Activated CD8-positive, alpha-beta T cell treated with anti-CD3 and anti-CD28 coated beads for 36 hours (primary cell): ENCODE data around the gene PSEN1. TPM values are rescaled to one million over a fixed set of nuclear protein-coding genes. Genes with fewer than 3 reads are reported as not detected.

Experiments used
- ATAC-seq: fragments of 200-7000 bp; cut with Tn5 transposase; one replicate; pipeline ENCODE4 v1.10.0; 2021; ENCODE audit warnings: mild to moderate bottlenecking, moderate library complexity
- CTCF ChIA-PET: fragments of 350-600 bp; sonication (Branson Sonifier 250); formaldehyde crosslinking; loops from one replicate; lab custom pipeline; 2021; ENCODE audit warnings: antibody characterized with exemption; lab: Charles Lee
- POLR2A ChIA-PET: fragments of 350-600 bp; sonication (Branson Sonifier 250); formaldehyde crosslinking; loops from one replicate; lab custom pipeline; 2021; ENCODE audit warnings: antibody characterized with exemption; lab: Charles Lee
- DNase-seq: peaks from one replicate; pipeline ENCODE4 v3.0.0-alpha.2; 2020
- H3K27ac Mint-ChIP-seq: one replicate; pipeline ENCODE4 v1.8.0; 2021; ENCODE audit warnings: mild to moderate bottlenecking, mixed read lengths
- H3K27me3 Mint-ChIP-seq: one replicate; pipeline ENCODE4 v1.8.0; 2021; ENCODE audit warnings: mixed read lengths
- H3K36me3 Mint-ChIP-seq: one replicate; pipeline ENCODE4 v1.8.0; 2021; ENCODE audit warnings: low read depth, mixed read lengths
- H3K4me1 Mint-ChIP-seq: one replicate; pipeline ENCODE4 v1.8.0; 2021; ENCODE audit warnings: low read depth, mixed read lengths
- H3K4me3 Mint-ChIP-seq: one replicate; pipeline ENCODE4 v1.8.0; 2021; ENCODE audit warnings: mild to moderate bottlenecking, moderate library complexity, mixed read lengths
- H3K9me3 Mint-ChIP-seq: one replicate; pipeline ENCODE4 v1.8.0; 2021; ENCODE audit warnings: mixed read lengths
- intact Hi-C: fragments of 100-400 bp; cut with micrococcal nuclease; formaldehyde crosslinking; loops from one replicate; pipeline ENCODE4 v1.10.0; 2022
- total RNA-seq, 2 experiments: library from RNA; stranded (reverse); gene quantifications; one replicate each; pipeline ENCODE4 v1.2.3, GENCODE V29; 2021
- TF ChIP-seq, protein P1 (sequence below): fragments of 200-600 bp; IDR thresholded peaks from one replicate; pipeline ENCODE4 v1.8.0; 2022; ENCODE audit warnings: antibody characterized with exemption, mild to moderate bottlenecking

PSEN1 gene
- total RNA-seq, 2 experiments from 2014 or later = 23.1 to 23.2 TPM

DNA sequence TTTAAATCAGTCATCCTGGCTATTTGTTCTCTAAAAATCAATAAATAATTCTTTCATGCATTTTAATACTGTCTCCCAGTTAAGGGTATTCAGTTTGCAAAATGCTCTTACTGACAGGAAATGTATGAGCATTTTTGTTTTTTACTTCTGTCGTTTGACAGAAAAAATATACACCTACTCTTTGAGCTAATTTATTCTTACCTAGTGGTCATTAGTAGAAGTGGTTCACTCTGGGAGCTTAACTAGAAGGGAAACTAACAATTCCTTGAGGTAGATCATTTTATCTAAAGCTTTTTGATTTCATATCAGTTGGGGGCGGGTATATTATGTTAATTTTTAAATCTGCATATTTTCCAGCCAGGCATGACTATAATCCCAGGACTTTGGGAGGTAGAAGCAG lies 67.2 kb downstream of the PSEN1 start:
- intact Hi-C loops = no loop called here
- TF ChIP-seq, protein P1, sequence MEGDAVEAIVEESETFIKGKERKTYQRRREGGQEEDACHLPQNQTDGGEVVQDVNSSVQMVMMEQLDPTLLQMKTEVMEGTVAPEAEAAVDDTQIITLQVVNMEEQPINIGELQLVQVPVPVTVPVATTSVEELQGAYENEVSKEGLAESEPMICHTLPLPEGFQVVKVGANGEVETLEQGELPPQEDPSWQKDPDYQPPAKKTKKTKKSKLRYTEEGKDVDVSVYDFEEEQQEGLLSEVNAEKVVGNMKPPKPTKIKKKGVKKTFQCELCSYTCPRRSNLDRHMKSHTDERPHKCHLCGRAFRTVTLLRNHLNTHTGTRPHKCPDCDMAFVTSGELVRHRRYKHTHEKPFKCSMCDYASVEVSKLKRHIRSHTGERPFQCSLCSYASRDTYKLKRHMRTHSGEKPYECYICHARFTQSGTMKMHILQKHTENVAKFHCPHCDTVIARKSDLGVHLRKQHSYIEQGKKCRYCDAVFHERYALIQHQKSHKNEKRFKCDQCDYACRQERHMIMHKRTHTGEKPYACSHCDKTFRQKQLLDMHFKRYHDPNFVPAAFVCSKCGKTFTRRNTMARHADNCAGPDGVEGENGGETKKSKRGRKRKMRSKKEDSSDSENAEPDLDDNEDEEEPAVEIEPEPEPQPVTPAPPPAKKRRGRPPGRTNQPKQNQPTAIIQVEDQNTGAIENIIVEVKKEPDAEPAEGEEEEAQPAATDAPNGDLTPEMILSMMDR = no peak
- no peak overlapping the region for H3K4me3 Mint-ChIP-seq
- ATAC-seq (no peak), DNase-seq (no peak)
- POLR2A ChIA-PET = no interaction called here
- peaks cover 47% of the 10 kb centered on the region for H3K36me3 Mint-ChIP-seq
- CTCF ChIA-PET = interaction anchor here (1.1 kb wide), 1 partner anchor 11 kb away, joined by 3 read pairs; no protein-coding TSS in a partner anchor
- H3K27ac Mint-ChIP-seq = no peak overlapping the region
- no peaks in the 10 kb centered on the region for H3K9me3 Mint-ChIP-seq
- no peaks in the 10 kb centered on the region for H3K4me1 Mint-ChIP-seq
- H3K27me3 Mint-ChIP-seq = no peaks in the 10 kb centered on the region

DNA sequence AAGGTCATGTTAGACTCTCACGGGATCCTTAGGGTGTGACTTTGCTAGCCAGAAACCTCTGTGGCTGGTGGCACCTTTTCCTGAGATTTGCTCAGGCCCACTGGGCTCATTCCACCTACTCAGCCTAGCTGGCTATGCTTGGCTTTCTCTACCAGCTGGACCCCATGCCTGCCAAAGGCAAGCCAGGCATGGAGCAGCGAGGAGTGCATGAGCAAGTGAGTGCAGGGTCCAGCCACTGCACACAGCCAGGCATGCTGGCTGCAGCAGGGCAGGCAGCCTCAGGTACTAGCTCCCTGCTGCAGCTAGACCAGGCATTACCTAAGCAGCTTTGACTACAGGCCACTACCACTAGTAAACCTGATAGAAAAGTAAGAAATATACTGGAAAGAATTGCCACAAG lies 71.3 kb downstream of the PSEN1 start:
- intact Hi-C loops = no loop called here
- no peak for DNase-seq
- ATAC-seq = no peak
- ChIA-PET POLR2A (interaction anchor here (1.1 to 1.2 kb wide), 2 partner anchors 14 to 149 kb away, joined by 3 read pairs; partner anchors contain the start of gene RBM25), CTCF (no interaction called here)
- TF ChIP-seq, protein P1 = no peak
- Mint-ChIP-seq H3K36me3 (peaks cover 42% of the 10 kb centered on the region), H3K27ac (no peak overlapping the region), H3K4me1 (no peaks in the 10 kb centered on the region), H3K4me3 (no peak overlapping the region), H3K9me3 (no peaks in the 10 kb centered on the region), H3K27me3 (no peaks in the 10 kb centered on the region)

DNA sequence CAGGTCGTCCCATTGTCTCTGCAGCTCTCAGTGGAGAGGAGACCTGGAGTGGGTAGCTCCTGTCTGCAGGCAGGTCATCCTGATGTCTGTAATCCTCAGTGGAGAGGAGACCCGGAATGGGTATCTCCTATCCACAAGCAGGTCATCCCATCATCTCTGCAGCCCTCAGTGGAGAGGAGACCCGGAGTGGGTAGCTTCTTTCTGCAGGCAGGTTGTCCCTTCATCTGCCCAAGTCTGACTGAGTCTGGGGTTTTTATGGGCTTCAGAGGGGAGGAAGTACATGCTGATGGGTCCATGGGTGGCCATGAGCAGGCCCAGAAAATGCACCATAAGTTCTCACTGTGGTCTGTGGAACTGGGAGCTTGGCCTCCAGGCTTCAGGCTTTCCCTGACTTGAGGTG lies 72.1 kb downstream of the PSEN1 start:
- Mint-ChIP-seq H3K9me3 (no peaks in the 10 kb centered on the region), H3K36me3 (peaks cover 46% of the 10 kb centered on the region), H3K4me3 (no peak overlapping the region), H3K27ac (no peak overlapping the region), H3K27me3 (no peaks in the 10 kb centered on the region), H3K4me1 (no peaks in the 10 kb centered on the region)
- ATAC-seq (no peak), DNase-seq (no peak)
- ChIA-PET CTCF (interaction anchor here (1.9 kb wide), 1 partner anchor 35 kb away, joined by 5 read pairs; no protein-coding TSS in a partner anchor), POLR2A (interaction anchor here (1.2 to 1.5 kb wide), 2 partner anchors 13 to 21 kb away, joined by 3 read pairs; no protein-coding TSS in a partner anchor)
- intact Hi-C loops = no loop called here
- TF ChIP-seq, protein P1 = no peak

DNA sequence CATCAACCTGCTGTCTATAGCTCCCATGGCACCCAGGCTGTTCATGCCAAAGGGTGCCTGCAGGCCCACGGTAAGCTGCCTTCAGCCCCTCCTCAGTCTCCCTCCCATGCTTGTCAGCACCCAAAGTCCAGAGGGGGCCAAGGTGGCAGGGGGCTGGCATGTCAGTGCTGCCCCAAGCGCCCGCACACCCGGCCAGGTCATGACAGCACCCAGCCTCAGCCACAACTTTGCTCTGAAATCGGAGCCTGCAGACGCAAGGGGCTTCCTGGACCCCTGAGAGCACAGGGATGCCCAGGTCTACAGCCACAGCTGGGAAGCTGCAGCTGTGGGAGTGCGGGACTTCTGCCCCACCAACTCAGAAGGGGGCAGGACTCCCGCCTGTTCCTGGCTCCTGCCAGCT lies 72.5 kb downstream of the PSEN1 start:
- no peak for ATAC-seq
- intact Hi-C loops = no loop called here
- Mint-ChIP-seq H3K4me1 (no peaks in the 10 kb centered on the region), H3K27me3 (no peaks in the 10 kb centered on the region), H3K9me3 (no peaks in the 10 kb centered on the region), H3K36me3 (peaks cover 47% of the 10 kb centered on the region), H3K27ac (no peak overlapping the region), H3K4me3 (no peak overlapping the region)
- POLR2A ChIA-PET = interaction anchor here (1.5 kb wide), 1 partner anchor 21 kb away, joined by 3 read pairs; no protein-coding TSS in a partner anchor
- DNase-seq = no peak
- CTCF ChIA-PET = interaction anchor here (1.9 kb wide), 1 partner anchor 36 kb away, joined by 5 read pairs; no protein-coding TSS in a partner anchor
- TF ChIP-seq, protein P1 = no peak

DNA sequence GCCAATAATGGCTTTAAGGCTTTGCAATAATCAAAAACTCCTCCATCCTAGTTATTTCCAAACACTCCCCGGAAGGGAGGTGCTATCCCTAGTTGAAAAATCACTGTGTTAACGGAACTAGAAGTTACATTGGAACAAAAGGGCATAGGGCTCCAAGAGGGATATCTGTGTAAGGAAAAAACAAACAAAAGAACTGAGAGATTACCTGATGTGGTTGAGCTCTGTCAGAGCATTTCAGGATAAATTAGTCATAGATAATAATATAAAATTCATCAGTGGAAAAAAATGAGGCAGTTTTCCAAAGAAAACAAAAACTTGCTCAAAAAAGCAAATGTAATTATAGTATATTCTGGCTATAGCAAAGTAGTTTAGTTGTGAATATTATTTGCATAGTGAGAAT lies 73.6 kb downstream of the PSEN1 start:
- no peaks in the 10 kb centered on the region for H3K4me1 Mint-ChIP-seq
- TF ChIP-seq, protein P1 = no peak
- no peak for DNase-seq
- H3K27me3 Mint-ChIP-seq = no peaks in the 10 kb centered on the region
- H3K36me3 Mint-ChIP-seq = peaks cover 48% of the 10 kb centered on the region
- H3K27ac Mint-ChIP-seq = no peak overlapping the region
- H3K9me3 Mint-ChIP-seq = no peaks in the 10 kb centered on the region
- ChIA-PET CTCF (interaction anchor here (1.9 kb wide), 1 partner anchor 37 kb away, joined by 5 read pairs; no protein-coding TSS in a partner anchor), POLR2A (interaction anchor here (1.5 kb wide), 1 partner anchor 19 kb away, joined by 3 read pairs; no protein-coding TSS in a partner anchor)
- no peak overlapping the region for H3K4me3 Mint-ChIP-seq
- no peak for ATAC-seq
- intact Hi-C loops = no loop called here
